IMR-90 (cell line): Measurements from ENCODE around the gene MRPL57. TPM values are rescaled to one million over a fixed set of nuclear protein-coding genes. Genes with fewer than 3 reads are reported as not detected.

ENCODE experiments used
- ATAC-seq: fragments of 200-7000 bp; cut with Tn5 transposase; 2 replicates; pipeline ENCODE4 v1.9.1; 2020; ENCODE audit warnings: low read depth, mild to moderate bottlenecking, moderate library complexity
- BruUV-seq: library from RNA; stranded (reverse); fragments of 400-500 nt; replicated peaks from 2 replicates; lab custom pipeline; 2021; lab: Mats Ljungman, UMichigan
- CTCF ChIA-PET: fragments of 300-600 bp; formaldehyde crosslinking; extraction: SDS; loops from one replicate; lab custom pipeline; 2021; ENCODE audit warnings: antibody characterized with exemption; lab: Yijun Ruan, JAX
- POLR2A ChIA-PET: fragments of 300-600 bp; sonication (Branson Sonifier 250); formaldehyde crosslinking; loops from one replicate; lab custom pipeline; 2022; ENCODE audit warnings: antibody characterized with exemption; ENCODE audit not compliant: unreplicated experiment; lab: Charles Lee
- DNase-seq: peaks from one replicate; pipeline ENCODE4 v3.0.0; 2013
- H2AFZ ChIP-seq: replicated peaks from 2 replicates; pipeline ENCODE3; 2013; ENCODE audit warnings: low read length, mild to moderate bottlenecking; ENCODE audit not compliant: poor library complexity
- H2AK5ac ChIP-seq: 2 replicates; pipeline ENCODE4 v1.6.1; 2013; ENCODE audit warnings: low read depth, low read length, inconsistent platforms
- H2AK9ac ChIP-seq: replicated peaks from 2 replicates; pipeline ENCODE3; 2013; ENCODE audit warnings: mild to moderate bottlenecking, low read depth, low read length, moderate library complexity; ENCODE audit not compliant: poor library complexity
- H2BK120ac ChIP-seq: 2 replicates; pipeline ENCODE4 v1.6.1; 2013; ENCODE audit warnings: low read depth, low read length, inconsistent platforms
- H2BK15ac ChIP-seq: 3 replicates; pipeline ENCODE4 v1.6.1; 2013; ENCODE audit warnings: low read depth, low read length, inconsistent platforms
- H2BK20ac ChIP-seq: 2 replicates; pipeline ENCODE4 v1.6.1; 2013; ENCODE audit warnings: low read depth, mild to moderate bottlenecking, inconsistent platforms, low read length, moderate library complexity
- H2BK5ac ChIP-seq: 2 replicates; pipeline ENCODE4 v1.6.1; 2013; ENCODE audit warnings: mild to moderate bottlenecking, low read depth, low read length, inconsistent platforms; ENCODE audit not compliant: poor library complexity, severe bottlenecking
- H3K14ac ChIP-seq: replicated peaks from 2 replicates; pipeline ENCODE4 v1.6.1; 2013; ENCODE audit warnings: low read depth, low read length, inconsistent platforms
- H3K18ac ChIP-seq: 2 replicates; pipeline ENCODE4 v1.6.1; 2013; ENCODE audit warnings: low read depth, low read length, control low read depth
- H3K23ac ChIP-seq: 2 replicates; pipeline ENCODE4 v1.6.1; 2013; ENCODE audit warnings: low read depth, low read length, inconsistent platforms
- H3K27ac ChIP-seq: 2 replicates; pipeline ENCODE4 v1.5.1; 2013; ENCODE audit warnings: mild to moderate bottlenecking, control low read depth, low read length; ENCODE audit not compliant: insufficient read depth
- H3K27me3 ChIP-seq: 2 replicates; pipeline ENCODE4 v1.6.1; 2013; ENCODE audit warnings: low read length; ENCODE audit not compliant: control insufficient read depth, insufficient read depth
- H3K36me3 ChIP-seq: 2 replicates; pipeline ENCODE4 v1.6.1; 2013; ENCODE audit warnings: low read length, mixed read lengths; ENCODE audit not compliant: control insufficient read depth, insufficient read depth
- H3K4ac ChIP-seq: 2 replicates; pipeline ENCODE4 v1.6.1; 2013; ENCODE audit warnings: low read depth, low read length, inconsistent platforms
- H3K4me1 ChIP-seq: 2 replicates; pipeline ENCODE4 v1.6.1; 2013; ENCODE audit warnings: low read length, mixed read lengths; ENCODE audit not compliant: control insufficient read depth, insufficient read depth
- H3K4me2 ChIP-seq: 2 replicates; pipeline ENCODE4 v1.6.1; 2013; ENCODE audit warnings: low read depth, mild to moderate bottlenecking, control low read depth, low read length, moderate library complexity
- H3K4me3 ChIP-seq: 2 replicates; pipeline ENCODE4 v1.5.1; 2013; ENCODE audit warnings: low read depth, mild to moderate bottlenecking, control low read depth, low read length, moderate library complexity; ENCODE audit not compliant: insufficient read depth
- H3K56ac ChIP-seq: 2 replicates; pipeline ENCODE4 v1.6.1; 2013; ENCODE audit warnings: low read length, inconsistent platforms; ENCODE audit not compliant: insufficient read depth; ENCODE audit errors: extremely low read depth
- H3K79me1 ChIP-seq, 2 experiments: 2 replicates each; pipeline ENCODE4 v1.6.1; 2013; ENCODE audit warnings: low read length in 2 of 2, inconsistent platforms in 1 of 2, low read depth in 1 of 2
- H3K9ac ChIP-seq: 2 replicates; pipeline ENCODE4 v1.6.1; 2013; ENCODE audit warnings: low read depth, low read length, control low read depth
- H3K9me1 ChIP-seq: 2 replicates; pipeline ENCODE4 v1.6.1; 2013; ENCODE audit warnings: low read length, inconsistent platforms; ENCODE audit not compliant: insufficient read depth
- H3K9me3 ChIP-seq: 2 replicates; pipeline ENCODE4 v1.6.1; 2013; ENCODE audit warnings: low read length; ENCODE audit not compliant: control insufficient read depth, insufficient read depth
- H4K20me1 ChIP-seq: 2 replicates; pipeline ENCODE4 v1.6.1; 2013; ENCODE audit warnings: low read length, inconsistent platforms; ENCODE audit not compliant: insufficient read depth
- H4K5ac ChIP-seq: 2 replicates; pipeline ENCODE4 v1.6.1; 2013; ENCODE audit warnings: mild to moderate bottlenecking, low read depth, low read length, control low read depth
- H4K8ac ChIP-seq, 2 experiments: 2 replicates each; pipeline ENCODE4 v1.6.1; 2013; ENCODE audit warnings: low read depth in 2 of 2, low read length in 2 of 2, control low read depth in 1 of 2, inconsistent platforms in 1 of 2
- H4K91ac ChIP-seq: 2 replicates; pipeline ENCODE4 v1.6.1; 2013; ENCODE audit warnings: low read depth, low read length, inconsistent platforms; ENCODE audit not compliant: insufficient read depth
- BHLHE40 ChIP-seq: fragments of 150-350 bp; IDR thresholded peaks from 2 replicates; pipeline ENCODE4 v1.6.1; 2016; ENCODE audit warnings: mild to moderate bottlenecking, low read depth, low read length
- CEBPB ChIP-seq: IDR thresholded peaks from 2 replicates; pipeline ENCODE4 v1.6.1; 2012; ENCODE audit warnings: low read depth, low read length, improper control_type of control experiment
- USF2 ChIP-seq: fragments of 150-350 bp; IDR thresholded peaks from 2 replicates; pipeline ENCODE4 v1.6.1; 2017; ENCODE audit warnings: mild to moderate bottlenecking, antibody characterized with exemption, low read length, low read depth
- WGBS, 2 experiments: methylation state at CpG; one replicate each; pipeline versions ENCODE4 v1.1.5 to v1.1.7; 2013; ENCODE audit warnings: missing lambda C conversion rate in 2 of 2; ENCODE audit not compliant: insufficient read length in 1 of 2; ENCODE audit errors: extremely low coverage in 2 of 2; 5-methylcytosine and 5-hydroxymethylcytosine counted together
- dilution Hi-C: fragments of 300-500 bp; cut with HindIII; formaldehyde crosslinking; loops from one replicate; pipeline ENCODE4 v1.14.3; 2018; ENCODE audit warnings: low sequenced_read_pairs; ENCODE audit not compliant: unreplicated experiment
- in situ Hi-C: fragments of 300-500 bp; cut with MboI; formaldehyde crosslinking; loops from 3 replicates; pipeline ENCODE4 v1.14.3; 2019; ENCODE audit warnings: low sequenced_read_pairs, inconsistent platforms, mixed read lengths
- intact Hi-C: fragments of 100-400 bp; cut with micrococcal nuclease; formaldehyde crosslinking; loops from 2 replicates; pipeline ENCODE4 v1.10.0; 2022
- polyA plus RNA-seq, 3 experiments: library from polyadenylated mRNA; depleted of rRNA; stranded (reverse); fragments of >200 nt; gene quantifications; 2 replicates each; pipeline ENCODE4 v1.2.3, GENCODE V29; 2012; ENCODE audit warnings: low replicate concordance in 1 of 3
- total RNA-seq: library from RNA; depleted of rRNA; stranded (reverse); fragments of >200 nt; gene quantifications from 2 replicates; pipeline ENCODE4 v1.2.3, GENCODE V29; 2012

MRPL57 gene
- total and polyA plus RNA-seq, 2 of the 4 experiments (the other 2 are of a cell fraction), result 7.0 to 8.0 TPM

- Histone ChIP-seq H3K4ac (no peak overlapping the region), H3K18ac (no peak overlapping the region), H3K14ac (no peak overlapping the region), H2BK15ac (no peak overlapping the region), H2AK5ac (no peak overlapping the region), H3K23ac (no peak overlapping the region), H3K9me3 (peaks cover 4% of the 10 kb centered on the region; the same call in 1 of the 2 replicates), H2BK120ac (no peak overlapping the region), H4K5ac (no peak overlapping the region), H3K79me1 (no peaks in the 10 kb centered on the region), H4K8ac (no peak overlapping the region), H3K4me1 (no peaks in the 10 kb centered on the region), H4K91ac (no peak overlapping the region), H3K56ac (no peak overlapping the region), H2AK9ac (no peak overlapping the region), H2BK20ac (no peak overlapping the region), H3K4me3 (no peak overlapping the region), H4K20me1 (no peaks in the 10 kb centered on the region), H2BK5ac (no peak overlapping the region), H3K27ac (no peak overlapping the region), H3K36me3 (no peaks in the 10 kb centered on the region), H3K9ac (no peak overlapping the region), H3K27me3 (peaks cover 11% of the 10 kb centered on the region), H3K9me1 (no peaks in the 10 kb centered on the region), H3K4me2 (no peak overlapping the region), H2AFZ (no peak overlapping the region)
- DNase-seq (no peak), ATAC-seq (no peak)
- intact Hi-C loops, result no loop called here
- in situ Hi-C loops, result no loop called here
- ChIA-PET POLR2A (no interaction called here), CTCF (no interaction called here)
- no peak for TF ChIP-seq BHLHE40
- no peak for TF ChIP-seq CEBPB
- no peak for TF ChIP-seq USF2
- BruUV-seq, result no TSS peak
- dilution Hi-C loops, result no loop called here
- WGBS, 2 experiments, result 66% methylated on average over 3 of the region's 17 CpGs; no CpG with 5 or more reads in 1 of the 2 experiments
Measured at GRCh38 chr13:21225841-21226581, 49.6 kb downstream of the MRPL57 start.
